GM12878 (cell line): ENCODE measurements around the gene SLX9.

Experiments used
- CTCF ChIP-seq, 3 experiments: IDR thresholded peaks in 2 of 3; conservative IDR thresholded peaks in 1 of 3; 2 replicates each; pipeline ENCODE4 v1.5.1; 2011; ENCODE audit warnings: low read depth in 3 of 3, low read length in 3 of 3, mild to moderate bottlenecking in 3 of 3, control low read depth in 2 of 3, moderate library complexity in 2 of 3, inconsistent platforms in 1 of 3, mixed read lengths in 1 of 3; ENCODE audit not compliant: control insufficient read depth in 2 of 3, insufficient read depth in 1 of 3; ENCODE audit errors: extremely low read depth in 1 of 3
- GABPA ChIP-seq: IDR thresholded peaks from 2 replicates; pipeline ENCODE4 v1.6.1; 2014; ENCODE audit warnings: antibody characterized with exemption, low read depth, mild to moderate bottlenecking, inconsistent platforms
- HDAC2 ChIP-seq: fragments of 200-600 bp; sonication (generic); IDR thresholded peaks from 2 replicates; pipeline ENCODE4 v1.6.1; 2017
- HDGF ChIP-seq: fragments of 450-650 bp; IDR thresholded peaks from 2 replicates; pipeline ENCODE4 v1.6.1; 2016; ENCODE audit warnings: antibody characterized with exemption
- KDM1A ChIP-seq: fragments of 200-600 bp; sonication (generic); IDR thresholded peaks from 2 replicates; pipeline ENCODE4 v1.6.1; 2016; ENCODE audit warnings: borderline replicate concordance
- NFIC ChIP-seq: IDR thresholded peaks from 2 replicates; pipeline ENCODE4 v1.6.1; 2012; ENCODE audit warnings: low read depth, mild to moderate bottlenecking, inconsistent platforms, low read length, moderate library complexity
- SP1 ChIP-seq: IDR thresholded peaks from one replicate; pipeline ENCODE4 v1.6.1; 2011; ENCODE audit warnings: low read depth, low read length
- TF ChIP-seq, protein P1 (sequence below): fragments of 450-650 bp; IDR thresholded peaks from 2 replicates; pipeline ENCODE4 v1.6.1; 2016; ENCODE audit warnings: mild to moderate bottlenecking
- TF ChIP-seq, protein P2 (sequence below): IDR thresholded peaks from 2 replicates; pipeline ENCODE4 v1.6.1; 2012; ENCODE audit warnings: mild to moderate bottlenecking, low read depth, low read length

- TF ChIP-seq, protein P1, sequence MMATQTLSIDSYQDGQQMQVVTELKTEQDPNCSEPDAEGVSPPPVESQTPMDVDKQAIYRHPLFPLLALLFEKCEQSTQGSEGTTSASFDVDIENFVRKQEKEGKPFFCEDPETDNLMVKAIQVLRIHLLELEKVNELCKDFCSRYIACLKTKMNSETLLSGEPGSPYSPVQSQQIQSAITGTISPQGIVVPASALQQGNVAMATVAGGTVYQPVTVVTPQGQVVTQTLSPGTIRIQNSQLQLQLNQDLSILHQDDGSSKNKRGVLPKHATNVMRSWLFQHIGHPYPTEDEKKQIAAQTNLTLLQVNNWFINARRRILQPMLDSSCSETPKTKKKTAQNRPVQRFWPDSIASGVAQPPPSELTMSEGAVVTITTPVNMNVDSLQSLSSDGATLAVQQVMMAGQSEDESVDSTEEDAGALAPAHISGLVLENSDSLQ: no peak
- TF ChIP-seq CTCF (IDR thresholded peaks at IDR 0.05 in 2 of 3, conservative IDR thresholded peaks at IDR 0.05 in 1 of 3; ENCODE audit: control insufficient read depth in 2 of 3, extremely low read depth in 1 of 3, insufficient read depth in 1 of 3, low read depth in 3 of 3, low read length in 3 of 3) (no peak), HDGF (no peak), KDM1A (no peak), HDAC2 (no peak), SP1 (no peak), GABPA (no peak), NFIC (no peak)
- TF ChIP-seq, protein P2, sequence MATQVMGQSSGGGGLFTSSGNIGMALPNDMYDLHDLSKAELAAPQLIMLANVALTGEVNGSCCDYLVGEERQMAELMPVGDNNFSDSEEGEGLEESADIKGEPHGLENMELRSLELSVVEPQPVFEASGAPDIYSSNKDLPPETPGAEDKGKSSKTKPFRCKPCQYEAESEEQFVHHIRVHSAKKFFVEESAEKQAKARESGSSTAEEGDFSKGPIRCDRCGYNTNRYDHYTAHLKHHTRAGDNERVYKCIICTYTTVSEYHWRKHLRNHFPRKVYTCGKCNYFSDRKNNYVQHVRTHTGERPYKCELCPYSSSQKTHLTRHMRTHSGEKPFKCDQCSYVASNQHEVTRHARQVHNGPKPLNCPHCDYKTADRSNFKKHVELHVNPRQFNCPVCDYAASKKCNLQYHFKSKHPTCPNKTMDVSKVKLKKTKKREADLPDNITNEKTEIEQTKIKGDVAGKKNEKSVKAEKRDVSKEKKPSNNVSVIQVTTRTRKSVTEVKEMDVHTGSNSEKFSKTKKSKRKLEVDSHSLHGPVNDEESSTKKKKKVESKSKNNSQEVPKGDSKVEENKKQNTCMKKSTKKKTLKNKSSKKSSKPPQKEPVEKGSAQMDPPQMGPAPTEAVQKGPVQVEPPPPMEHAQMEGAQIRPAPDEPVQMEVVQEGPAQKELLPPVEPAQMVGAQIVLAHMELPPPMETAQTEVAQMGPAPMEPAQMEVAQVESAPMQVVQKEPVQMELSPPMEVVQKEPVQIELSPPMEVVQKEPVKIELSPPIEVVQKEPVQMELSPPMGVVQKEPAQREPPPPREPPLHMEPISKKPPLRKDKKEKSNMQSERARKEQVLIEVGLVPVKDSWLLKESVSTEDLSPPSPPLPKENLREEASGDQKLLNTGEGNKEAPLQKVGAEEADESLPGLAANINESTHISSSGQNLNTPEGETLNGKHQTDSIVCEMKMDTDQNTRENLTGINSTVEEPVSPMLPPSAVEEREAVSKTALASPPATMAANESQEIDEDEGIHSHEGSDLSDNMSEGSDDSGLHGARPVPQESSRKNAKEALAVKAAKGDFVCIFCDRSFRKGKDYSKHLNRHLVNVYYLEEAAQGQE: no peak
These were observed 69.8 kb downstream of the SLX9 start for GRCh38 chr21:45009616-45010015.
